ENCODE measurements around the gene SYNM.

- TF ChIP-seq TAF1 (IDR thresholded peaks at IDR 0.05; ENCODE audit: borderline replicate concordance, insufficient read depth, low read length) (no peak), FOXP2 (optimal IDR thresholded peaks at IDR 0.05; ENCODE audit: borderline replicate concordance, extremely low read depth, extremely low read length, insufficient read depth) (no peak), REST (IDR thresholded peaks at IDR 0.05; ENCODE audit: insufficient read depth in 1 of 2, low read depth in 2 of 2, low read length in 2 of 2) (no peak)
These were observed 8.8 kb downstream of the SYNM start for GRCh38 chr15:99113547-99114271.

Data from PFSK-1 (cell line).